ENCODE results near the gene TBCD.

DNA sequence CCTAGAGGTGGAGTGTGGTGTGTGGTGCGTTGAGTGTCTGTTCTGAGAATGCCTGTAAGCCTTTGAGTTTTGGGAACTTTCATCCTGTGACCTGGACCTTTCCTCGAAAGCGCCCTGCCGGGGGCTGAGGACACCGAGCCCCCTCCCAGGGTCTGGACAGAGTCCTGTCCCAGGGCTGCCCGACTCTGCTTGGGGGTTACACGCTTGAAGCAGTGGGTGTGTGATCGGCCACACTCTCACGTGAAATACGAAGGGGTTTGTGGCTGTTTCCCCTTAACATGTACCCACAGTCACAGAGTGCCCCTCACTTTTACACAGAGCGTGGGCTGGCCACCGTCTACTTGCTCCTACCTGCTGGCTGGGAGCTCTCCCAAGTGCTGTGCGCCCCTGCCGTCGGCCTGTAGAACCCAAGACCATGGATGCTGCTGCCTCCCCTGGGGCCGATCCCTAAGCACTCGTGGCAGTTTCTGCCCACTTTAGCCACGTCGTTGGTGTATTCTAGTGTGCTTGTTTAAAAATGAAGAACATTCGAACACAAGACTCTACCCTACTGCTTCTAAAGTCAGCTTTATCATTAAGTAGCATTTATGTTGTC is 81.1 kb downstream of the TBCD start:
- no peak for TF ChIP-seq EP300 (IDR thresholded peaks at IDR 0.05)
- TF ChIP-seq, protein P1, sequence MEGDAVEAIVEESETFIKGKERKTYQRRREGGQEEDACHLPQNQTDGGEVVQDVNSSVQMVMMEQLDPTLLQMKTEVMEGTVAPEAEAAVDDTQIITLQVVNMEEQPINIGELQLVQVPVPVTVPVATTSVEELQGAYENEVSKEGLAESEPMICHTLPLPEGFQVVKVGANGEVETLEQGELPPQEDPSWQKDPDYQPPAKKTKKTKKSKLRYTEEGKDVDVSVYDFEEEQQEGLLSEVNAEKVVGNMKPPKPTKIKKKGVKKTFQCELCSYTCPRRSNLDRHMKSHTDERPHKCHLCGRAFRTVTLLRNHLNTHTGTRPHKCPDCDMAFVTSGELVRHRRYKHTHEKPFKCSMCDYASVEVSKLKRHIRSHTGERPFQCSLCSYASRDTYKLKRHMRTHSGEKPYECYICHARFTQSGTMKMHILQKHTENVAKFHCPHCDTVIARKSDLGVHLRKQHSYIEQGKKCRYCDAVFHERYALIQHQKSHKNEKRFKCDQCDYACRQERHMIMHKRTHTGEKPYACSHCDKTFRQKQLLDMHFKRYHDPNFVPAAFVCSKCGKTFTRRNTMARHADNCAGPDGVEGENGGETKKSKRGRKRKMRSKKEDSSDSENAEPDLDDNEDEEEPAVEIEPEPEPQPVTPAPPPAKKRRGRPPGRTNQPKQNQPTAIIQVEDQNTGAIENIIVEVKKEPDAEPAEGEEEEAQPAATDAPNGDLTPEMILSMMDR (IDR thresholded peaks at IDR 0.05) = no peak
- no peak for TF ChIP-seq RAD21 (conservative IDR thresholded peaks at IDR 0.05 in 1 of 2, IDR thresholded peaks at IDR 0.05 in 1 of 2)
- TF ChIP-seq CHD2 (IDR thresholded peaks at IDR 0.05; ENCODE audit: low read length, partially characterized antibody) = no peak
- no peak for TF ChIP-seq NR3C1 (IDR thresholded peaks at IDR 0.05)
- TF ChIP-seq USF2 (IDR thresholded peaks at IDR 0.05) = no peak
- no peak for TF ChIP-seq SMC3 (IDR thresholded peaks at IDR 0.05)
- TF ChIP-seq MAX (IDR thresholded peaks at IDR 0.05) = no peak
- TF ChIP-seq FOSL2 (IDR thresholded peaks at IDR 0.05) = no peak
- TF ChIP-seq FOSL2 (CRISPR knock-in tag; IDR thresholded peaks at IDR 0.05) = no peak
- TF ChIP-seq KDM1A (IDR thresholded peaks at IDR 0.05; ENCODE audit: low read depth) = no peak
- TF ChIP-seq MYC (IDR thresholded peaks at IDR 0.05; ENCODE audit: borderline replicate concordance, low read length) = no peak
